Body of pancreas (tissue), 4 donors: ENCODE measurements around the gene SLC2A6. TPM values are rescaled to one million over a fixed set of nuclear protein-coding genes. Genes with fewer than 3 reads are reported as not detected.

Experiments
- ATAC-seq: fragments of 150-250 bp; one replicate; pipeline ENCODE4 v1.9.1; 2016
- DNase-seq, 4 donors: peaks; one replicate each; pipeline ENCODE4 v3.0.0-alpha.2; 2019
- H3K27ac ChIP-seq, 4 donors: fragments of 200-600 bp; sonication (generic); 1 replicate in 3 of 4; 2 replicates in 1 of 4; pipeline versions ENCODE4 v1.5.1 to v1.6.1; 2016 to 2019; ENCODE audit warnings: mild to moderate bottlenecking in 1 of 4, mixed read lengths in 1 of 4, moderate library complexity in 1 of 4
- H3K27me3 ChIP-seq, 2 donors: fragments of 200-600 bp; sonication (generic); one replicate each; pipeline ENCODE4 v1.6.0; 2016; ENCODE audit warnings: mild to moderate bottlenecking in 1 of 2
- H3K36me3 ChIP-seq, 2 donors: fragments of 200-600 bp; sonication (generic); replicated peaks in 1 of 2; 2 replicates each; pipeline ENCODE4 v1.5.1; 2016; ENCODE audit warnings: low read depth in 2 of 2; ENCODE audit not compliant: insufficient read depth in 1 of 2
- H3K4me1 ChIP-seq: fragments of 200-600 bp; sonication (generic); one replicate; pipeline ENCODE4 v1.6.0; 2016
- H3K4me3 ChIP-seq, 2 donors: fragments of 200-600 bp; sonication (generic); 1 replicate in 1 of 2; 2 replicates in 1 of 2; pipeline ENCODE4 v1.5.1; 2016 to 2019
- H3K9me3 ChIP-seq, 3 donors: fragments of 200-600 bp; sonication (generic); 1 replicate in 2 of 3; 2 replicates in 1 of 3; pipeline ENCODE4 v1.5.1; 2016
- CTCF ChIP-seq, 7 experiments: fragments of 450-650 bp in 4 of 7; fragments of 200-600 bp in 3 of 7; sonication (generic) in 3 of 7; IDR thresholded peaks; one replicate each; pipeline ENCODE4 v1.5.1; 2016 to 2019; ENCODE audit warnings: antibody characterized with exemption in 7 of 7
- POLR2A ChIP-seq, 3 donors: fragments of 450-650 bp; IDR thresholded peaks; one replicate each; pipeline ENCODE4 v1.6.1; 2016; ENCODE audit warnings: antibody characterized with exemption in 3 of 3, mild to moderate bottlenecking in 2 of 3
- WGBS, 2 donors: methylation state at CpG; one replicate each; pipeline ENCODE4 v1.1.5; 2017; 5-methylcytosine and 5-hydroxymethylcytosine counted together
- intact Hi-C: fragments of 100-400 bp; cut with DNase I; formaldehyde crosslinking; loops from one replicate; pipeline ENCODE4 v1.15.1; 2023
- total RNA-seq, 2 donors: library from RNA; depleted of rRNA; stranded (reverse); fragments of >200 nt; gene quantifications; one replicate each; pipeline ENCODE4 v1.1.0, GENCODE V29; 2016

Gene SLC2A6
- total RNA-seq, 2 donors from 2014 or later, result 2.6 to 3.0 TPM

GRCh38 chr9:133449760-133450159, 29.1 kb downstream of the SLC2A6 start:
- peaks cover 3% of the 10 kb centered on the region for H3K4me1 ChIP-seq
- H3K4me3 ChIP-seq, result no peak overlapping the region
- TF ChIP-seq POLR2A (IDR thresholded peaks at IDR 0.05), result peak in 1 of 3 donors; percentile 30
- TF ChIP-seq CTCF (IDR thresholded peaks at IDR 0.05), result peak in 1 of 7 experiments; percentile 34
- intact Hi-C loops, result no loop called here
- DNase-seq (peak; percentile 66 to 92 (median 78)), ATAC-seq (peak; percentile 87)
- H3K36me3 ChIP-seq, result no peaks in the 10 kb centered on the region
- peak overlapping the region in 3 of 4 donors; percentile 44 to 73 (median 71) for H3K27ac ChIP-seq
- H3K27me3 ChIP-seq, result no peaks in the 10 kb centered on the region
- 61 to 84% methylated on average over 3 to 12 of the region's 12 CpGs for WGBS, 2 donors
- H3K9me3 ChIP-seq, result no peaks in the 10 kb centered on the region

- 42 to 58% methylated on average over 7 to 13 of the region's 13 CpGs for WGBS, 2 donors
- no peaks in the 10 kb centered on the region for H3K36me3 ChIP-seq
Observed at GRCh38 chr9:133448487-133448972, 30.4 kb downstream of the SLC2A6 start.

GRCh38 chr9:133445293-133445969, 33.5 kb downstream of the SLC2A6 start:
- Histone ChIP-seq H3K27ac (no peak overlapping the region), H3K4me3 (no peak overlapping the region), H3K4me1 (peaks cover 3% of the 10 kb centered on the region), H3K9me3 (no peaks in the 10 kb centered on the region), H3K36me3 (no peaks in the 10 kb centered on the region), H3K27me3 (no peaks in the 10 kb centered on the region)
- ATAC-seq, result no peak
- no peak for DNase-seq
- intact Hi-C loops, result no loop called here
- 74 to 82% methylated on average over 21 of the region's 23 CpGs for WGBS, 2 donors
- TF ChIP-seq CTCF (IDR thresholded peaks at IDR 0.05) (no peak), POLR2A (IDR thresholded peaks at IDR 0.05) (no peak)

More at GRCh38 chr9:133448487-133448972, 30.4 kb downstream of the SLC2A6 start:
- DNase-seq (no peak), ATAC-seq (no peak)
- Histone ChIP-seq H3K27me3 (no peaks in the 10 kb centered on the region), H3K4me1 (peaks cover 3% of the 10 kb centered on the region), H3K27ac (peak overlapping the region in 3 of 4 donors; percentile 12 to 73 (median 48)), H3K9me3 (no peaks in the 10 kb centered on the region), H3K4me3 (no peak overlapping the region)
- TF ChIP-seq POLR2A (IDR thresholded peaks at IDR 0.05) (no peak), CTCF (IDR thresholded peaks at IDR 0.05) (no peak)
- intact Hi-C loops, result no loop called here

GRCh38 chr9:133443982-133444381, 34.9 kb downstream of the SLC2A6 start:
- DNase-seq, result no peak
- no peak for ATAC-seq
- H3K4me3 ChIP-seq, result no peak overlapping the region
- 88 to 93% methylated on average over 3 to 8 of the region's 8 CpGs for WGBS, 2 donors
- H3K4me1 ChIP-seq, result no peaks in the 10 kb centered on the region
- TF ChIP-seq POLR2A (IDR thresholded peaks at IDR 0.05) (no peak), CTCF (IDR thresholded peaks at IDR 0.05) (no peak)
- no peak overlapping the region for H3K27ac ChIP-seq
- no peaks in the 10 kb centered on the region for H3K9me3 ChIP-seq
- intact Hi-C loops, result no loop called here
- H3K36me3 ChIP-seq, result no peaks in the 10 kb centered on the region
- H3K27me3 ChIP-seq, result no peaks in the 10 kb centered on the region

- Histone ChIP-seq H3K27me3 (no peaks in the 10 kb centered on the region), H3K9me3 (no peaks in the 10 kb centered on the region), H3K4me1 (no peaks in the 10 kb centered on the region), H3K4me3 (no peak overlapping the region), H3K36me3 (no peaks in the 10 kb centered on the region), H3K27ac (no peak overlapping the region)
- DNase-seq (no peak), ATAC-seq (no peak)
- 82 to 100% methylated on average over 1 to 11 of the region's 15 CpGs for WGBS, 2 donors
- TF ChIP-seq POLR2A (IDR thresholded peaks at IDR 0.05) (no peak), CTCF (IDR thresholded peaks at IDR 0.05) (no peak)
- intact Hi-C loops, result no loop called here
Observed at GRCh38 chr9:133443248-133443647, 35.7 kb downstream of the SLC2A6 start.
